ENCODE data around the gene TAF13. TPM values are rescaled to one million over a fixed set of nuclear protein-coding genes. Genes with fewer than 3 reads are reported as not detected.
"Not testable (repeated sequence)": the region's sequence is repeated elsewhere in the genome, so short reads cannot be mapped to it uniquely, and the experiment has no call there.

The TAF13 gene
- total RNA-seq, 1 donor from 2014 or later: 48.0 TPM

GRCh38 chr1:109048335-109048734 is 27.5 kb downstream of the TAF13 start:
- DNase-seq (ENCODE audit: extremely low read depth, low read depth, low spot score): no peak

DNA sequence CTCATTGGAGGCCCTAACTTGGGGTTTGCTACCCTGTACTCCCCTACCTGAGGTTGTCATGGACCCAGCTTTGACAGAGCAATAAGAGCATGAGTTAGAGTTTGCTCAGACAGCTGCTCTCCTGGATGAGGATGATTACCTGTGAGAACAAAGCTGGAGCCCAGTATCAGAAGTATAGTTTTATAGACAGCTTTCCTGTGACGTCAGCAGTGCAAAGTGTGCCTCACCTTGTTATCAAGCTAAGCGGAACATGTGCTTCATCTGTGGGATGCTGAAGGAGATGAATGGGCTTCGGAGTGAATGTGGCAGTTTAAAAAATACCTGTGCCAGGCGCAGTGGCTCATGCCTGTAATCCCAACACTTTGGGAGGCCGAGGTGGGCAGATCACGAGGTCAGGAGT is 28.5 kb downstream of the TAF13 start:
- DNase-seq (ENCODE audit: extremely low read depth, low read depth, low spot score): no peak

- no peak for DNase-seq (ENCODE audit: extremely low read depth, low read depth, low spot score)
Observed at GRCh38 chr1:109046671-109047070, 29.1 kb downstream of the TAF13 start.

GRCh38 chr1:109045595-109045994 is 30.2 kb downstream of the TAF13 start:
- no peak for DNase-seq (ENCODE audit: extremely low read depth, low read depth, low spot score)

DNA sequence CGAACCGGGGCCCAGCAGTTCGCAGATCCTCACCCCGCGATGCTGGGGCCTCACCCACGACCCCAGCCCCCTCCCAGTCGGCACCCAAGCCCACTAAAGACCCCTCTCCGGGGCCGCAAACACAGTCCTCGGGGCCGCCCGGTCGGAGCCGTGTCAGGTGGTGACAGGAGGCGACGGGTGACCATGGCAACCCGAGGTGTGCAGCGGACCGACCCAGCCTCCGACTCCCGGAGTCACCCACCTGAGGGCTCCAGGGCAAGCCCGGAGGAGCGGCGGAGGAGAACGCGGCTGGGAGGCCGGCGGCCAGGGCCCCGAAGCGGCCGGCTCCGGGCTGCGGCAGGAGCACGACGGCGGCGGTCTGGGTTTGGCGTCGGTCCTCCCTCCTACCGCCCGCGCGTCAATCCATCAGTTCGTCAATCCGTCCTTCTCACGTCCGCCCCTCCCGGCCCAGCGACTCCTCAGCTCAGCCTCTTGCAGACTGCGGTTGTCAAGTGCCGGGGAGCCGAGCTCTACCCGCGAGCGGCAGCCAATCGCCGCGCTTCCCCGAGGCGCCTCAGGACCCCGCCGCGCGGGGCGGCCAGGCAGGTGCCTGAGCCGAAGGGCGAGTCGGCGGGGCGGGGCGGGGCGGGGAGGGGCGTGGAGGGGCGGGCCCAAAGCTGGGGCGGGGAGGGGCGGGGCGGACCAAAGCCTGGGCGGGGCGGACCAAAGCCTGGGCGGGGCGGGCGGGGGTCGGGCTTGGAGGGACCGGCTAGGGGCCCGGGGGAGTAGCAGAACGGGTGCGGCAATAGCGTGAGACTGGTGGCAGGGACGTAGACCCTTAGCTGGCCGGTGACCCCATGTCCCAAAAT is 34.0 kb downstream of the TAF13 start, which contains the start of gene WDR47:
WDR47 (minus strand) TSS at position 482 of the 848 bp plus-strand sequence. CDS start 18,590 bp downstream, outside the sequence.
- DNase-seq (ENCODE audit: extremely low read depth, low read depth, low spot score): peak; percentile 48

DNA sequence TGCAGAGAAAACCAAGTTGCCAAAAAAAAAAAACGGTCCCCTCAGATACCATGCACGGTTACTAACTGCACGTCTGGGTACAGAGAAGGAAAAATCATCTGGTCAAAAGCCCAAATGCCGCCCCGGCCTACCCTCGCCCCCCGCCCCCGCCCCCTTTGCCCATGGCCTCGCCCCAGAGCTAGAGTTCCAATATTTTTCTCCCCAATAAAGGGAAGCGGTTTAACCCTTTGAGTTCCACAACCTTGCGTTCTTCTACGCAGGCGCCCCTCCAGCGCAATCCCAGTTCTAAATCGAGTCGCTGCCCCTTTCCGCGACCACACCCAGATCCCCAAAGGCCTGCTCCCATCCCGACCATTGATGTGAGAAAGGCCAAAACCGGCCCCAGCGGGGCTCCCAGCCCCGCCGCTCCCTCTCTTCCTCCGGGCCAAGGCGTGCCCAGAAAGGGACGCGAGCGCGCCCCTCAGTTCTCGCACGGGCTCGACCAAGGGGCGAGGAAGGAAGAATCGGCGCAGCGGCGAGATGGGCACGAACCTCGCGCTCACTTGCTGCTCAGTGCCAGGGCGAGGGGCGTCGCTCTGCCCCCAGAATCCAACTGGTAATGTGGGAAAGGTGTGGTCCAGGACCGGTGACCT is 34.7 kb downstream of the TAF13 start:
- DNase-seq (ENCODE audit: extremely low read depth, low read depth, low spot score): no peak

DNA sequence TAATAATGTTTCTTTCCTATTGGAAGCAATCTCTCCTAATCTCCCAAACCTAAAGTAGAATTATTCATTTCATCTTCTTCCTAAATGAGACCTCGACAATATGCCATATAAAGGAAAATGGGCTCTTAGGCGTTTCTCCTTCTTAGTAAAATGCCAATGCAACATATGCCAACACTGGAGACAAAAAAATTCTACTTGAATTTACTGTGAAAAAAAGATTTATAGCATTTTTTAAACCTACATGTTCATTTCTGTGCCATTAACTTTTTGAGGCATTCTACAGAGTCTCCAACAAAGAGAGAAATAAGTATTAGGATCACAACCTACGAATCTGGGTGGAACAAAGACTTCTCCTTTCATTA is 35.2 kb downstream of the TAF13 start:
- DNase-seq (ENCODE audit: extremely low read depth, low read depth, low spot score): no peak

DNA sequence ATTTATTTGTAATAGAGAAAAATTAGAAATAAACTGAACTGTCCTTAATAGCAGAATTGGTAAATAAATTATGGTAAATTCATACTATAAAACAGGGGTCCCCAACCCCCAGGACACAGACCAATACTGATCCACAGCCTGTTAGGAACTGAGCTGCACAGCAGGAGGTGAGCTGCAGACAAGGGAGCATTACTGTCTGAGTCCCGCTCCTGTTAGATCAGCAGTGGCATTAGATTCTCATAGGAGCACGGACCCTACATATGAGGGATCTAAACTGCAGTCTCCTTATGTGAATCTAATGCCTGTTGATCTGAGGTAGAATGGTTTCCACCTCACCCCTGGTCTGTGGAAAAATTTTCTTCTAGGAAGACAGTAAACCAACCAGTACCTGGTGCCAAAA is 41.4 kb downstream of the TAF13 start:
- no peak for DNase-seq (ENCODE audit: extremely low read depth, low read depth, low spot score)

- DNase-seq (ENCODE audit: extremely low read depth, low read depth, low spot score): not testable (repeated sequence)
Observed at GRCh38 chr1:109029493-109029892, 46.3 kb downstream of the TAF13 start.

GRCh38 chr1:109027841-109028240 is 48.0 kb downstream of the TAF13 start:
- DNase-seq (ENCODE audit: extremely low read depth, low read depth, low spot score): no peak

DNA sequence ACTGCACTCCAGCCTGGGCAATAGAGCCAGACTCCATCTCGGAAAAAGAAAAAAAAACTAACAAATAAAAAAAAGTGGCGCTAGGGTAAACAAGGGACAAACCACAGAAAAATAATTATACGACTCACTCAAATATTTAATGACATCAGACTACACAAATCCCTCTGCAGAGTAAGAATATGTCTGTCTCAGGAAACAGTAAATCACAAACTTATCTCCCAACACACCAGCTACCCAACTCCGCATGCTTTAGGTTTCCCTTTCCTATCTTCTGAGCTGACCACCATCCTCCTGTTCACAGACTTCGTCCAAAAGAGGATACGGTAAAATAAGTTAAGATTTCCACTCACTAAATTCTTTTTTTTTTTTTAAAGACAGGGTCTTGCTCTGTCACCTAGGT is 50.1 kb downstream of the TAF13 start:
- DNase-seq (ENCODE audit: extremely low read depth, low read depth, low spot score): no peak

DNA sequence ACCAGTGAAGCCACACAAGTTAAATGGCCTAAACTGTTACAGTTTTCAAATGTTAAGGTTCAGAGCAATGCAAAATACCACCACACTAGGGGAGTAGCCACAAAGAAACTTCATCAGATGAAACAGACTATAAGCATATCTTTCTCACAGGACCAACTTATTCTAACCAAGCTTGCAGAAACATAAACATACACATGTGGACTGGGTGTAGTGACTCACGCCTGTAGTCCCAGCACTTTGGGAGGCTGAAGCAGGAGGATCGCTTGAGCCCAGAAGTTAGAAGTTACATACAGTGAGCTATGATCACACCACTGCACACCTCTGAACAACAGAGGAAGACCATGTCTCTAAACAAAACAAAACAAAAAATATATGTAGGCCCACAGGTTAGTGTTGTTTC is 51.2 kb downstream of the TAF13 start:
- no peak for DNase-seq (ENCODE audit: extremely low read depth, low read depth, low spot score)

DNA sequence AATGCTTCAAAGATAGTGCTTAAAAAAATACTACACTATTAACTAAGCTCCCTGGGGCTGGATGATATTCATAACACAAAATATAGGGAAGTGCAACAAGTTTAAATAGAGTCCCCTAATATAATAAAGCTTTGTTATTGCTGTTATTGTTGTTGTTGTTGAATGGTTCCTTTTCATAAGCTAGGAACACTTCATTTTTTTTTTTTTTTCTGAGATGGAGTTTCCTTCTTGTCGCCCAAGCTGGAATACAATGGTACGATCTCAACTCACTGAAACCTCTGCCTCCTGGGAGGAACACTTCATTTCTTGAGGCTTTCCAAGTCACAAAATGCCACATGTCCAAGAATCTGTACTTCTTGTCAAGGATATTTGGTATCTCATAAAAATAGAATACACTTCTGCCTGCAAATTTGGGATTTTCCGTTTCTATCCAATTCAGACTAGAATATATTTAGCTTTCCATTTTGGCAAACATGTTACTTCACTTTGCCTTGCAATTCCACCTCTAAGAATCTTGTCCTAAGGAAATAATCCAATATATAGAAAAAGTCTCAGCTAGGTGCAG is 55.0 kb downstream of the TAF13 start:
- DNase-seq (ENCODE audit: extremely low read depth, low read depth, low spot score): no peak

- DNase-seq (ENCODE audit: extremely low read depth, low read depth, low spot score): not testable (repeated sequence)
Observed at GRCh38 chr1:109017719-109018118, 58.1 kb downstream of the TAF13 start.

GRCh38 chr1:109017134-109017533 is 58.7 kb downstream of the TAF13 start:
- no peak for DNase-seq (ENCODE audit: extremely low read depth, low read depth, low spot score)

Other genes with a start within 250 kb of the TAF13 start
- gene AKNAD1, start 218.9 kb downstream of the TAF13 start, total RNA-seq: 1.4 TPM in 1 of 2 replicates, not detected in the other
- gene GPSM2, start 199.0 kb downstream of the TAF13 start, total RNA-seq: 6.8 and 8.5 TPM in 2 replicates
- gene CLCC1, start 112.5 kb downstream of the TAF13 start, total RNA-seq: 19.5 and 19.7 TPM in 2 replicates
- gene WDR47, start 33.9 kb downstream of the TAF13 start, total RNA-seq: 18.3 and 25.2 TPM in 2 replicates
- 10.8 and 16.9 TPM in 2 replicates for gene TMEM167B, start 14.8 kb upstream of the TAF13 start, total RNA-seq
- gene ELAPOR1, start 38.1 kb upstream of the TAF13 start, total RNA-seq: 0.29 and 0.41 TPM in 2 replicates
- 153 and 156 TPM in 2 replicates for gene SARS1, start 137.9 kb upstream of the TAF13 start, total RNA-seq
- gene CELSR2, start 173.5 kb upstream of the TAF13 start, total RNA-seq: 4.3 and 5.1 TPM in 2 replicates
- 6.9 and 10.5 TPM in 2 replicates for gene PSRC1, start 207.1 kb upstream of the TAF13 start, total RNA-seq
- not detected in 2 replicates for gene MYBPHL, start 231.0 kb upstream of the TAF13 start, total RNA-seq

Measured in glomerular endothelial cell (primary cell).